Measurements from ENCODE around the gene EPHB2. TPM values are rescaled to one million over a fixed set of nuclear protein-coding genes. Genes with fewer than 3 reads are reported as not detected.

Gene EPHB2
- total RNA-seq, 6 experiments from 2014 or later: 13.1 to 36.4 (median 30.9) TPM

- TF ChIP-seq CTCF (IDR thresholded peaks at IDR 0.05): no peak
- no peak for DNase-seq
- no peaks in the 10 kb centered on the region for H3K9me3 Mint-ChIP-seq
- H3K4me3 Mint-ChIP-seq: no peak overlapping the region
- H3K27me3 Mint-ChIP-seq (ENCODE audit: insufficient read depth): no peaks in the 10 kb centered on the region; the same call in none of the 2 replicates
- no peak overlapping the region for H3K27ac Mint-ChIP-seq
- peaks cover 8% of the 10 kb centered on the region for H3K4me1 Mint-ChIP-seq (ENCODE audit: low read depth)
- no peaks in the 10 kb centered on the region for H3K36me3 Mint-ChIP-seq (ENCODE audit: low read depth)
These were observed 103.8 kb downstream of the EPHB2 start for GRCh38 chr1:22814176-22815042.

- H3K4me1 Mint-ChIP-seq (ENCODE audit: low read depth): peaks cover 3% of the 10 kb centered on the region
- no peak overlapping the region for H3K4me3 Mint-ChIP-seq
- H3K27me3 Mint-ChIP-seq (ENCODE audit: insufficient read depth): no peaks in the 10 kb centered on the region; the same call in none of the 2 replicates
- DNase-seq: no peak
- H3K27ac Mint-ChIP-seq: no peak overlapping the region
- TF ChIP-seq CTCF (IDR thresholded peaks at IDR 0.05): no peak
- no peaks in the 10 kb centered on the region for H3K36me3 Mint-ChIP-seq (ENCODE audit: low read depth)
- no peaks in the 10 kb centered on the region for H3K9me3 Mint-ChIP-seq
These were observed 104.4 kb downstream of the EPHB2 start for GRCh38 chr1:22815043-22815365.

- no peak for TF ChIP-seq CTCF (IDR thresholded peaks at IDR 0.05)
- no peaks in the 10 kb centered on the region for H3K36me3 Mint-ChIP-seq (ENCODE audit: low read depth)
These were observed 104.9 kb downstream of the EPHB2 start for GRCh38 chr1:22815421-22816066.

GRCh38 chr1:22816067-22816775 is 105.6 kb downstream of the EPHB2 start:
- no peak for DNase-seq
- no peak for TF ChIP-seq CTCF (IDR thresholded peaks at IDR 0.05)
- Mint-ChIP-seq H3K9me3 (no peaks in the 10 kb centered on the region), H3K4me1 (ENCODE audit: low read depth) (no peaks in the 10 kb centered on the region), H3K27ac (no peak overlapping the region), H3K4me3 (no peak overlapping the region), H3K27me3 (ENCODE audit: insufficient read depth) (no peaks in the 10 kb centered on the region; the same call in none of the 2 replicates), H3K36me3 (ENCODE audit: low read depth) (no peaks in the 10 kb centered on the region)

More at GRCh38 chr1:22815421-22816066, 104.9 kb downstream of the EPHB2 start:
- no peak overlapping the region for H3K27ac Mint-ChIP-seq
- no peak for DNase-seq
- H3K4me3 Mint-ChIP-seq: no peak overlapping the region
- H3K4me1 Mint-ChIP-seq (ENCODE audit: low read depth): no peaks in the 10 kb centered on the region
- H3K27me3 Mint-ChIP-seq (ENCODE audit: insufficient read depth): no peaks in the 10 kb centered on the region; the same call in none of the 2 replicates
- no peaks in the 10 kb centered on the region for H3K9me3 Mint-ChIP-seq

DNA sequence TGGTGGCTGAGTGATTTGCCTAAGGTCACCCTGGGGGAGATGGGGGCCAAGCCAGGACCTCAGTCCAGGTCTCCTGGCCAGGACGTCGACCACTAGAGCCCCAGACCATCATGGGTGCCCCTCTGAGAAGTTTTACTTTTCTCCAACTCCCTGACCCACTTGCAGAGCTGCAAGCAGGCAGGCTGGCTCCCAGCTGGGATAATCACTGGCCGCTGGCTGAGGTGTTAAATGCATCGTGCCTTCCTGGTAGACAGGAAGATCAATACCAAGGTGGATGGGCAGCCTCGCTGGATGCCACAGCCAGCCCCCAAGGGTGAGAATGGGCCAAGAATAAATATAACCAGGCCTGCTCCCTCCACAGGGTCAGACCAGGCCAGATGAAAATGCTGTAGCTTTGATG is 106.2 kb downstream of the EPHB2 start:
- Mint-ChIP-seq H3K27me3 (ENCODE audit: insufficient read depth) (no peaks in the 10 kb centered on the region; the same call in none of the 2 replicates), H3K4me3 (no peak overlapping the region), H3K4me1 (ENCODE audit: low read depth) (no peaks in the 10 kb centered on the region), H3K27ac (no peak overlapping the region), H3K9me3 (no peaks in the 10 kb centered on the region), H3K36me3 (ENCODE audit: low read depth) (no peaks in the 10 kb centered on the region)
- DNase-seq: no peak
- no peak for TF ChIP-seq CTCF (IDR thresholded peaks at IDR 0.05)
